HTERT RPE-1 (cell line): ENCODE measurements around the gene CDH22.

Source experiments
- in situ Hi-C: fragments of 300-500 bp; cut with MboI; formaldehyde crosslinking; loops from 4 replicates; pipeline ENCODE4 v1.14.3; 2020; ENCODE audit warnings: low sequenced_read_pairs

Gene CDH22

DNA sequence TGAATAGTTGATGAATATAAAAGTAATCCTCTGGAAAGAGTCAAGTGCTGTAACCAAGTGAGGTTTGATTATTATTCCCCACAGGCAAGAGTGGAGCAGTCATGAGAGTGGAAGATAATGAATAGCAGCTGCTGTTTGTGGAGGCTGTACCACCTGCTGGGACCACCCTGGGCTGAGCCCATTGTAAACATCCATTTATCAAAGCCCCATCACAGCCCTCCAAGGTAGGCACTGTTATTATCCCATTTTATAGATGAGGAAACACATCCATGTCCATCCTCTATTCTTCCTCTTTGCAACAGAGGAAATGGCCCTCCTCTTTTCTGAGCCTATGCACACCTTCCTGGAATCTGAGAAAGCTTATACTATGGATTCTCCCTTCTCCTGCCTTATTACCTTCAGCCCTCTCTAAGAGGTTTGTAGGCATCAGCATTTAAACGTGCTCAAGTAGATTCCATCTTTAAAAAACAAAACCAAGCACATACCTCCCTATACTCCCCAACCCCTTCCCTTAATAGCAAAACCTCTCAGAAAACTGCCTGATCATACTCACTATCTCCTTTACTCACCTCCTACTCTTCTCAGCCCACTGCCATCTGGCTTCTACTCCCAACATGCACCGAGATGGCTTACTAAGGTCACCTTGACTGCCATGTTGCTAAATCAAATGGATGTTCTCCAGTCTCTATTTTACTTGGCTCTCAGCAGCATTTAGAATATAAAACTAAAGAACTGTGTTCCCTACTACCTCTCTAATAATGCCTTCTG lies 37.1 kb downstream of the CDH22 start:
- in situ Hi-C loops, result no loop called here

DNA sequence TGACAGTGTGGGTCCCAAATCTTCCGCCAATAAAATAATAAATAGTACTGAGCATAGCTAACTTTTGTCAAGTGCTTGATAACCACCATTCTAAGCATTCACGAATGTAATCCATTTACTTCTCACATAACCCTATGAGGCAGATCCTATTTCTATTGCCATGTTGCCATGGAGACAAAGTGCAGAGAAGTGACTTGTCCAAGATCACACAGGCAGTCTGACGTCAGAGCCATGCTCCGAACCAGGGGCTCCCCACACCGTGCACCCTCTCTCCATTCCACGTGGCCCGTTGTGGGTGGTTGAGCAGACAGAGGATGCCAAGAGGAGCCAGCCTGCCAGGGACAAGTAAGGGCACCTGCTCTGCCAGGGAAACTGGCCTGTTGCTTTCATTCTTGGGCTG lies 38.9 kb downstream of the CDH22 start:
- in situ Hi-C loops, result no loop called here

DNA sequence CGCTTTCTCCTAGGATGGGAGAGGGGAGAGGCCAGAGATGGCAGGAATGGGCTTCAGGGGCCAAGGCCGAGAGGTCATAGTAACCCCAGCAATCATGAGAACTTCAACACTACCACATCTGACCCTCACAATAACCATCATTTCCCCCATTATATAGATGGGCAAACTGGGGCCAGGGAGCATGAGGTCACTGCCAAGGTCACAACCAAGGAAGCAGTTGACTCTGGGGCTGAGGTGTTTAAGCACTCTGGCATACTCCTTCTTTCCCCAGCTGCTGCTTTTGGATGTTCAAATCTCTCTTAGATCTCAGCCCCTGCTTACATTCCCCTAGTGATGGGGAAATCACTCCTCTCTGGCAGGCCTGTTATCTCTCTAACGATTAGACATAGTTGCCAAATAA lies 39.6 kb downstream of the CDH22 start:
- in situ Hi-C loops, result no loop called here

DNA sequence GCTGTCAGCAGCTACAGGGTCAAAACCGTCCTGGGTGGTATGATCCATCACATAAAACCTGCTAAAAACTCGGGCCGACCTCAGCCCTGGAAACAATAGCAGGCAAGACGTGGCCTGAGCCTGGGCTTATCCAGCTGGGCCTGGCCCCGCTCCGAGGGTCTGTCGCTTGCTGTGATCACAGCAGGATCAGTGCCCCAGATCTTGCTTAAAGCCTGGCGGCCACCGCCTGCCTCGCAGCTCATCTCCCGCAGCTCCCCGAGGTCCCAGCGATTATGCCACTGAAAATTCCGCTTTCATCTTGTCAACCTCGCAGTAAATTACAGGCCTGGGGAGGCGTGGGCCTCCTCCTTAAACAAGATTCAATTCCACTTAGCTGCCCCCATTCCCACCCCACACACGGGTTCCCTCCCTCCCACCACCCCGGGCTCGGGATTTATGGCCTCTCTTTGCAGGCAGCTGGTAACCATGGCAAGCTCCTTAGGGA lies 40.1 kb downstream of the CDH22 start:
- in situ Hi-C loops, result no loop called here

DNA sequence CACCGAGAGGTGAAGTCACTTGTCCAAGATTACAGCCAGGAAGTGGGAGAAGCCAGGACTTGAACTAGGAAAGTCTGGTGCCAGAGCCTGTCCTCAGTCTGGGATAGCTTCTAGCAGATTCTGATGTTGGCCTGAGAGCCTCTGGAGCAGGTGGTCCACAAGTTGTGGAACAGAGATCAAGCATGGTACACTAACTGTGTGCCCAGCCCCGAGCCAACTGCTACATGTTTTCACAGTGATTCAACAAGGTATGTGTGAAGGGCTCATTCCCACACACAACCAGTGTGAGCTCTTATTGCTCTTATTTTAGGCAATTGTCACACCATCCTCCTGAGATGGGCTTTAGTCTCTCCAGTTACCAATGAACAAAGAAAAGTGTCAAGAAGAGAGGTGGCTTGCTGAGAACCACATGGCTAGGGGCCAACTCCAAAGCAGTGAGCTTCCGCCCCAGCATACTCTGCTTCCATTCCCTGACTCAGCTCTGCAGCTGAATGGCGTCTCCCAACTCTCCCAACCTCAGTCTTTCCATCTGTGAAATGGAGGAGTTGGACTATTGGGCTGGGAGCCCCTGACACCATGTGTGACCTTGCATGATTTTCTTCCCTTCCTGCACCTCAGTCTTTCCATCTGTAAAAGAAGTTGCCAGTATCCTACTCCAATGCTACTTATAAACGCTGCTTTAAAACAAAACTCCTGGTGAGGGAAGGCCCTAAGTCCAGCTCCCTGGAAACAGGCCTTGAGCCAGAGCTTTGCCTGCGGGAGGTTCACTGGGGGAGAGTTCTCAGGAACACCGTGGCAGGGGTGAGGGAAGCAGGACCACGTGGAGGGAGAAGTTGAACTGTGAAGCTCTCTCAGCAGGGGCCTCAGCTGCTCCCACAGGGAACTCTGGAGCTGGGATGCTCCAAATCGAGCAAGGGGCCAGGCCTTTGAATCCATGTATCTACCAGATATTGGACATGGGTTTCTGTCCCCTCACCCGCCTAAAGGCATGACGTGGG lies 40.9 kb downstream of the CDH22 start:
- in situ Hi-C loops, result no loop called here

DNA sequence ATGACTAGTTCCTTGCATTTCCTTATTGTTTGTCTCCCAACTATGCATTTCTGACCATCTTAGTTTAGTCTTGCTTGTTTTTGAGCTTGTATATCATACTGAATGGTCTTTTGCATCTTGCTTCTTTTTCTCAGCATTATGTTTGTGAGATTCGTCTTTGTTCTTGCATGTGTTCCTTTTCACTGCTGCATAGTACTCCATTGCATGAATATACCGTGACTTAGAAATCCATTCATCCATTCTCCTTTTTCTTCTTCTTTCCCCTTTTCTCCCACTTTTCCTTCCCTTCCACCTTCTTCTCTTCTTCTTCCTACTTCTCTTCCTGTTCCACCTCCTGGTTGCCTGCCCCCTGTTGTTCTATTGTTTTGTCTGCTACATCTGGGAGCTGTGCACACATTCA lies 42.8 kb downstream of the CDH22 start:
- in situ Hi-C loops, result no loop called here

DNA sequence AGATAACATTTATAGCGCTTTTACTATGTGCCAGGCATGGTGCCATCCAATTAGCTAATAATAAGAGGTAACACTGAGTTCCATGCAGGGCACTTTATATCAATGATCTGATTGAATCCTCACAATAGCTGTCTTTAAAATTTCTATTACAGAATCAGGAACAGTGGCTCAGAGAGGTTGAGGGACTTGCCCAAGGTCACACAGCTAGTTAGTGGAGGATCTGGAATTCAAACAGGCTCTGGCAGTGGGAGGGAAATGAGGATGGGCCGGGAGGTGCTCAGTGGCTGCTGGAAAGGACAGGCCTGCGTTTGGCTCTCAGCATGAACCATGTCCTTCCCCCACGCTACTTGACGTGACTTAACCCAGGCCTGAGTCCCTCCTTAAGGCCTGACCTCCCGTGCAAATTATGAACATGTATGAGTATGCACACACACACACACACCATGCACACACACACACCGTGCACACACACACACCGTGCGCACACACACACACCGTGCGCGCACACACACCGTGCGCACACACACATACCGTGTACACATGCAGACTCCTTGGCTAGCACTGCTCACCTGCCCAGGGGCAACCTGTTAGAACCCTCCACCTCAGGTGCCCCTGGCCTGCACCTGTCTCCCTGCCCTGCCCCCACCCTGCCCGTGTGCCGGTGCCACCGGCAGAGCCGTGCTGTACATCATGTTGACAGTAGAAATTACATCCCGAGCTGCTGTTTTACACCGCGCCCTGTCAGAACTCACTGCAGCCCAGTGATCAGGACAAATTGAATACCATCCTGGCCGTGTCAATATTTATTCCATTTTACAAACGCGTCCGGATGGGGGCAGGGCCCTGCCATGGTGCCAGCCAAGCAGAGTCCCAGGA lies 43.7 kb downstream of the CDH22 start:
- in situ Hi-C loops, result no loop called here

DNA sequence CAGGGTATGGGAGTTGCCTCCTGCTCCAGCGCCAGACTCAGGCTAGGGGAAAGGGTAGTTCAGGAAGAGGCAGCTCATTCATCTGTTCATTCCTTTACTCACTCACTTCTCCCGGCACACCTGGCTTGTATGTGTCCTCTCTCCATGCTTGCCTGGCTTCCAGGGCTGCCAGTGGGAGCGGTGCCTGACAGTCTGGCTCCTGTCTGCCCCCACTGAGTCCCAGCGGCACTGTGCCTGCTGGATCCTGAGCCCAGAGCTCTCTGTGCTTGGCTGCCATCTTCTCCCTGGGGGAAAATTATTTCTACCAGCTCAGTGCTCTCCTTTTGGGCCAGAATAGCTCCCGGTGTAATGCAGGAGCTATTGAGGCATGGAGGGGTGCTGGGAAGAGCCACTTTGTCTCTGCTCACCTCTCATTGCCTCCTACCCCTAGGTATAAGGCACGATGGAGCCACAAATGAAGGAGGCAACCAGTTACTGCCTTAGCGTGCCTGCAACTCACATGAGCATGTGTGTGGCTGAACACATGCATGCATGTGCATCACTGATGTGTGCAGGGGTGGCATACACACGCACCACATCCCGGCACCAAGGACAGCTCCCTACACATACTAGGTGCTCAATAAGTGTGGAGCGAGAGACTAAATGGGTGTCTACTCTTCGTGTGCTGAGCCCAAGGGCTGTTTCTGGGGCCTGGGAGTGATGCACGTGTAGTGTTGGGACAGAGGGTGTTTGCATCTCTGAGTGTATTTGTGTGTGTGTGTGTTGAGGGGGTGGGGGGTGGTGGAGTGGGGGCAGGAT lies 46.6 kb downstream of the CDH22 start:
- in situ Hi-C loops, result no loop called here

DNA sequence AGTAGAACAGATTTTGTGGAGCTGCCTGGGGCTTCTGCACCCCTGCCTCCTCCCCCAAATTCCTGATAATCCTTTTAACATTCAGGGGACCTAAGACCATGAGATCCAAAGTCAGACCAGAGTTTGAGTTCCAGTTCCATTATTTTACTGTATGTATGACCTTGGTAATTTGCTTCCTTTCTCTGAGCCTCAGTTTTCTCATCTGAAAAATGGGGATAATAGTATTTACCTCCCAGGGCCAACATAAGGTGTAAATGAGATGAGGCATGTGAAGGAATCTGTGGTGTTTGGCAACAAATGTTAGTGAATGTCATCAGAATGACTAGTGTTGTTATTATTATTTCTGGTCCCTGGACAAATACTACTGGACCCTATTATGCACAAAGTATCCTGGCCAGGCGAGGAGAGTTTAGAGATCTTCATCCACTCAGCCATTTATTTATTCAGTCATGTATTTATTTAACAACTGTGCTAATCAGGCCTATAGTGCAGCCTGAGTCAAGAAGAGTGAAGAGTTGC lies 47.3 kb downstream of the CDH22 start:
- in situ Hi-C loops, result no loop called here

DNA sequence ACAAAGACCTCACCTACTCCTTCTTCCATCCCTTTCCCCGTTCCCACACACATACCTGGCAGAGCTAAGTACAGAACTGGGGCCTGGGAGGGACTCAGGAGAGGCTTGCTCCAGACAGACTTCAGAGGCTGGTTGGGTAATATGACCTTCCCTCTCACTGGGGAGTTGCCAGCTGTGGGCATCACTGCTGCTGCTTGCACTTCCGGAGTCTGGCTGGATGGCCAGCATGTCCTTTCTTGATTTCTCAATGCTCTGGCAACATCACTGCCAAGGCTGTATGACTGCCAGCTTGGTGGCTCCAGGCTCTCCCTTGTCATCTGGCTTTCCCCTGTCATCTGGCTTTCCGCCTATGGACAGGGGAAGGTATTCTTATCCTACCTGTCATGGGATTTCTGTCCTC lies 47.8 kb downstream of the CDH22 start:
- in situ Hi-C loops, result no loop called here

DNA sequence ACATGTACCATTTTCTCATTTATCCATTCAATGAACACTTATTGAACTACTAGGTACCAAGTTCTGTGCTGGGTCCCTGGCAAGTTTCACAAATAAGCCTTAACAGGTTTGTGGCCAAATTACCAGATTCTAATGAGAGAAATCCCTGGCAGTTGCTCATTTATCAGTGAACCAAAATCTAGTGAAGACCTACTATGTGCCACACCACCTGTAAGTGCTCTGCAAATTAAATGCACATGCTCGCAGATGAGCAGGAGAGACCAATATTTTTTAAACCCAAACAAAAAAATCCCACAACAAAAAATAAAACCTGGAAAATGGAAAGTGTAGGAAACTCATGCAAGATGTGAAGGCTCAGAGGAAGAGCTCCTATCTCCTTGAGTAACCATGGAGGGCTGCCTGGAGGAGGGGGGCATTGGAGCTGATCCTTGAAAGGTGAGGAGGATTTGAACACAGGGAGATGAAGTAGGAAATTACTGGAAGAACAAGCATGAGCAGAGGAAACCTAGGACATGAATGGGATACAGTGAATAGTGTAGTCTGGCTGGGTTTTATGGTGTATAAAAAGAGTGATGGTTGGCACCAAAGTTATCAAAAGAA lies 48.9 kb downstream of the CDH22 start:
- in situ Hi-C loops, result no loop called here

DNA sequence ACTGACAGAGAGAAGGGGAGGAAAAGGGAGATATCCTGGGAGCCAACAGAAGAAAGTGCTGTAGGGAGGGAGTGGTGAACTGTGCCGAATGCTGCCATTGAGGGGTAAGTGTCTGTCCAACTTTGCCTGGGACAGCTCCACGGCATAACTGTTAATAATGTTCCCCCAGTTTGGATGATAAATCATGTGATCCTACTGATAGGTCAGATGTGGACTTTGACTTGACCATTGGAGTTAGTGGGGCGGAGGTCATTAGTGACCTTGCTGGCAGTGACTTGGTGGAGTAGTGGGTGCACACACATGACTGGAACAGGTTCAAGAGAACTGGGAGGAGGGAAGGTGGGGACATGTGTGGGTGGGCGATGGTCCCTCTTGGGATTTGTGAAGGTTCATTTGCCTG lies 50.4 kb downstream of the CDH22 start:
- in situ Hi-C loops, result no loop called here

DNA sequence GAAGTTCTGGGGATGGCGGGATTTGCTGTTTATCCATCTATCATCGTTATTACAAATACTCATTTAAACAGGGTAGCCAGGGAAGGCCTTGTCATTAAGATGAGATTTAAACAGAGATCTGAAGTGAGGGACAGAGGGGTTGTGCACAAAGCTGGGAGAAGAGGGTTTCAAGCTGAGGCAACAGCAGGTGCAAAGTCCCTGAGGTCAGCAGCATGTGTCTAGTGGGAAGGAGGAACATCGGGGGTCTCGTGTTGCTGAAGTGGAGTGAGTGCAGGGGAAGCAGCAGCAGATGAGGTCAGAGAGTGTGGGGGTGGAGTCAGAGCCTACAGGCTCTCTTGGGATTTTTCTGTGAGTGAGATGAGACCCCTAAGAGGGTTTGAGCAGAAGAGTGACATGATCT lies 52.0 kb downstream of the CDH22 start:
- in situ Hi-C loops, result no loop called here

DNA sequence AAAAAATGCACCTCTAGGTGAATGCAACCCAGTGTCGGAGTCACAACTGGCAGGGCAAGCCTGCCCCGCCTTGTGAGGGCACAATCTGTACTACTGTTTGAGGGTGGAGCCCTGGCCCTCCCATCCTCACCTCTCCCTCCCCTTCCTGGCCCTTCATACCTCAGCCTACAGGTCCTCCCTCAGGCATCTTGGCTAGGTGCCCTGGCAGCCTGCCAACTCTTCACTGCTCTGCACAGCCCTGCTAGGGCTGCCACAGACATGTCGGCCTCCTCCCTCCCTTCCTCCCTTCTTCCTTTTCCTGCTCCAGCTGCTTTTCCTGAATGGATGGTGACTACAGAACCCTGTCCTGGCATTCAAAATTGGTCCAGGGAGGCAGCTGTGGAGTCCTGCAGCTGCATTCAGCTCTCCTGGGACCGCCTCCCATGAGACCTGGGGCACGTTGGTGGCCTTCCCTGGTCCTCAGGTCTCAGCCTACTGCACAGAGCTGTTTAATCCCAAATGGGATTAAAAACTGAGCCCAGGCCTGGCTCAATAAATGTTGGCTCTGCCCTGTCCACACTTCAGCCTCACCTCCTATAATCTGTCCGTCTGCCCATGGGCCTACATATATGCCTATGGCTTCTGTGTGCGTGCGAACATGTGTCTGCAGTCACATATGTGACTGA lies 52.7 kb downstream of the CDH22 start:
- in situ Hi-C loops, result no loop called here

DNA sequence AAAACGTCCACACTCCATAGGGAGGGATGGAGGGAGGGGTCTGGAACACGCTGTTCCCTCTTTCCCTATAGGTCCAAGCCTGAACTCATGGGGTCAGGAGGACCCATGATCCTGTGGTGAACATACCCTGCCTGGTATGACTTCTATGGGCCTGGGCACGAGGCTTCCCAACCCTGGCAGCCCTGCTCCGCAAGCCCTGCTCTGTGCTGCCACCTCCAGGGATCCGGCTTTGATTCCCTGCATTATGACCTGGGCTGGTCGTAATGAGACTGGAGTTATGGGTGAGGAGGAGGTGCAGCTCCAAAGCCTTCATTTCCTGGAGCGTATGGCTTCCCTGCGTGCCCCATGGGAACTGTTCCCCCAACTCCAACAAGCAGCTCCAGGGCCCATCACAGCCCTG lies 54.9 kb downstream of the CDH22 start:
- in situ Hi-C loops, result no loop called here

DNA sequence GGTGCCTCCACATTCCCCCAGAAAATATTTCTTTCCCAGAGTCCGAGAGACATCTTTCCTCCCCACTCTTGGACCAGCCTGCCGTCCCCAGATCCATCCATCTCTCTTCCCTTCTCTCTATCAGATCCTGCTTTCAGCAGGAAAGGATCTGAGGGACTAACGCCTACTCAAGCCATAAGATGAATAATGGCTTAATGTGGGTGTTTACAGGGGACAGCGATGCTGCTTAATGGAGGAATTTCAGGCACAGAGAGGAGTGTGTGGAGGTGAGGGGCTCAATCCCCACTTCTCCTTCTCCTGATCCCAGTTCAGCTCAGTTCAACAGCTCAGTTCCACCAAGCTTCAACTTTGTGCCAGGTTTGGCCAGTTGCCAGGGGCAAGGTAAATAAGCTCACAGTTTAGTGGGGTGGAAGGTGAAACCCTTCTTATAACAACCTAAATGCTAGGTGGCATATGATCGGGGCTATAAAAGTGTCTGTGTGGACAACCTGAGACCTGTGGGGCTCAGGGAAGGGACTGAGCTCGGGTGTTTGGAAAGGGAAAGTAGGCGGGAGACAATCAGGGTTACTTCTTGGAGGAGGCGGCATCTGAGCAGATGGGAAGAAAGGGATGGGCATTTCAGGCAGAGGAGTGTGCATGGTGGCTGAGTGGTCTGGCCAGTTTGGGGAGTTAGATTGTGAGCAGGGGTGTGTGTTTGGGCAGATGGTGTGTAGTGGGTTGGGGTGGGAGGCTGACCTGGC lies 55.8 kb downstream of the CDH22 start:
- in situ Hi-C loops, result no loop called here

DNA sequence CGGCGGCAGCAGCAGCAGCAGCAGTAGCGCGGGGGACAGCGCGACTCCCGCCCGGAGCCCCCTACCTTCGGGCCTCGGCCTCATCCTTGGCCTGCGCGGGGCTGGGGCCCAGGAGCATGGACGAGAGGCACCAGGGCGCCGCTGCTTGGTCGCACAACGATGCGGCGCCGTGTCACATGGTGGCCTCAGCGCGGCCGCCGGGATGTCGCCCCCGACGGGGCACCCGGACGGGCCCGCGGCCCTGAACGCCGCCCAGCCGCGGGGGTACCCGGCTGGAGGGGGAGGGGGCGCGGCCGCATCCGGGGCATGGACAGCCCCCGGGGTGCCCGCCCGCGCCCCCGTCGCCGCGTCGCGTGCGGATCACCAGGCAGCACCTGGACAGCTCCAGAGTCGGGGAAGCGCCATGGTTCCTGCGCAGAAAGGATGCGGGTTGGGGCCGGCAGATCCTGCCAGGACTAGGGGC lies 57.1 kb downstream of the CDH22 start:
- in situ Hi-C loops, result no loop called here

DNA sequence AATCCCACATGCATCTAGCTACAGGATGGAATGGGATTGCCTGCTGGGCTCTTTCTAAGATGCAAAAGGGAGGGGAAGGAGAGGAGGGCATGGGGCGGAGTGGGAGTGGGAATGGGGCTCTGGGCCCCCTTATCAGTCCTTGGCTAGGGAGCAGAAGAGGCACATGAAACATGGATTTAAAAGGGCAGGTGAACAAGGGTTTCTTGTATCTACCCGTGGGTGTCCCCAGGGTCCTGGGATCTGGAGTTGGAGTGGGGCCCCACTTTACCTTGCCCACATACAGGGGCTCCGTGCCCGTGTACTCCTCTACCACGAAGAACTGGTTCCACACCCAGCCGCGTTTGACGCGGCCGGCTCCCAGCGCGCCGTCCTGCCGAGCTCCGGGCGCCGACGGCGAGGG lies 57.5 kb downstream of the CDH22 start:
- in situ Hi-C loops, result no loop called here
